HG02884 (cell line): ENCODE data around the gene TMEM229B.

Experiments
- ATAC-seq: cut with Tn5 transposase; IDR thresholded peaks from one replicate; pipeline ENCODE4 v1.9.1; 2021; ENCODE audit warnings: mild to moderate bottlenecking, moderate library complexity; ENCODE audit not compliant: unreplicated experiment

Gene TMEM229B

DNA sequence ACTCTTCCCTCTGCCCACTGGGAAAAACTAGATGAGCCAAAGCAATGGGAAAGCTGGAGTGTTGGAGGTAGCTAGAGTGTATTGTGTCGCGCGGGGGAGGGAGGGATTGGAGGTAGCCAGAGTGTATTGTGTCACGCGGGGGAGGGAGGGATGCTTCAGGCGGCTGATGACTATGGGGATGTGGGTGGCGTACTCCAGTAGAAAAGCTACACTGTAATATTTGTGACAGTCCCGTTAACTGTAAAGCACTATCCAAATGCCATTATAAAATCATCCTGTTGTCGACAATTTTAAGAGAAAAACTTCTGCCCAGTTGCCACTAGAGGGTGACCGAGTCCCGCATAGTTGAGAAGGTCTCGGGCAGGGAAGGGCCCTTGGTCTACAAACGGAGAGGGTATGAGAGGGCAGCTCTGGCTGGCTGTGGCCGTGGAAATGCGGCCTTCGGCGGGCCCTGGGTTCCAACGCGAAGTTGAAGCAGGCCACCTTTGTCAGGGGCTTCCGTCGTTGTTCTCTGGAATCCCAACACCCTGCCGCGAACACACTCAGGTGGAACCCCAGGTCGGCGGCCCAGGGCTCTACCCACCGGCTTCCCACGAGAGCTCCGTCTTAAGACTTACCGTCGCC, 61.4 kb downstream of the TMEM229B start:
- no peak for ATAC-seq

GRCh38 chr14:67426161-67426560, 62.4 kb downstream of the TMEM229B start:
- no peak for ATAC-seq

GRCh38 chr14:67425608-67426007, 62.9 kb downstream of the TMEM229B start:
- ATAC-seq, result no peak

DNA sequence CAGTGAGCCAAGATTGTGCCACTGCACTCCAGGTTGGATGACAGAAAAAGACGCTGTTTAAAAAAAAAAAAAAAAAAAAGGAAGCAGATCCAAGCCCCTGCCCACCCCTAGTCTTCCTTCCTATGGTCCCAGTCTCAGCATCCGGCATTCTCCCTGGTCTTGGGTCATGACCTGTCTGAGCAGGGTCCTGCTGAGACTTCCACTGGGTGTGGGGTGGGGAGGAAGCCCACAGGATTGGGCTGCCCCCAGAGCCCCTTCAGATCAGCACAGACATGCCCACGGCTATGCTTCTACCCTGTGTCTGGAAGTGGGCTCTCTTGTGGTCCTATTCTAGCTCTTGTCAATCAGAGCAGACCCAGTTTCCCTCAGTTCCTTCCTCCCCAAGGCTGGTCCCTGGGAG, 64.0 kb downstream of the TMEM229B start:
- ATAC-seq, result no peak

DNA sequence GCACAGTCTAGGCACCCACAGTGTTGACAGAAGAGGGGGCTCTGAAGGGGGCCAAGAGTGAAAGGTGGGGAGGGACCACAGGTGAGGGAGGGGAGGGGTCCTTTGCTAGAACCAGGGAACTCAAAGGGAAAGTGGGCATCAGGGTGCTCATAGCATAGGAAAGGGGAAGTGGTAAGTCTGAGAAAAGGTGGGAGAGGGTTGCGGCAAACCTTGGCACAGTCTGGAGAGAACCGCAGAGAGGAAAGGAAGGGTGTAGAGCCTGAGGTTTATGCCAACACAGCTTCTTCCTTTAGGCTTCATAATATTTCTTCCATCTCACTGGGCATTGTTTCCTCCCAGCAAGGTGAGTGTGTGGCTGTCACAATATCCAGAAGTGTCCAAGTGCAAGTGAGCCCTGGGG, 65.1 kb downstream of the TMEM229B start:
- ATAC-seq, result no peak

DNA sequence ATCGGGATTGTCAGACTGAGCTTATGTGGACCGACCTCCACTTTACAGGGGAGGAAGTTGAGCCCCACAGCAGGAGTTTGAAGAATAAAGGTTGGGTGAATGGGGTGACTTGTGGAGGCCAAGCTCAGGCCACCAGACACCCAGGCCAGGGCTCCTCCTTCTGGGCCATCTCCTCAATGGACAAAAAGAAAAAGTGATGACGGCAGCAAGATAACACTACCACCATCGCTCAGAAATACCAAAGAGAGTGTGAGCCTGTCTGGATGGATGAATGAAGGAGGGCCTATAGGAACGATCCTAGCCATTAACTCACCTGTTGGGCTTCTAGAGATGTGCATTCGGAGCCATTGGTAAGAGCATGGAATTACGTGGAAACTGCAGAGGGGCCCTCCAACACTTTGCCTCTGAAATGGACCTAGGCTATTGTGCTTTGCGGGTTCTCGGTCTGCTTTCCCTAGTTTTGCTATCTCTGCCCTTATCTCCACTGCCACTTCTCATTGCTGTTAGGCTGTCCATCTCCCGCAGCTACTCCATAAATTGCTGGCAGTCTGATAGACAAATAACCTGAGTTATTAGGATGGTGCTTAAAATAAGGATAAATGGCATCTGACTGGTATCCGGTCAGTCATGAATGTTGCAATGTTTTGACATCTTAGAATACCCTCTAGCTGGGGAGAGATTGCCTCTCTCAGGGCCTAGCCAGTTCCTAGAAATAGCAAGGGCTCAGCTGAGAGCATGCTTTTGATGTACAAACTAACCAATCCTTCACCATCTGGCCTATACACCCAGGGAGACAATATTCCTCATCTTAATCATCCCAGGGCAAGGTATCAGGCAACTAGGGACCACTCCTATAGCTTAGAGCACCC, 66.9 kb downstream of the TMEM229B start:
- no peak for ATAC-seq
